Measurements from ENCODE around the gene ERGIC1.
"Not testable (repeated sequence)": the region's sequence is repeated elsewhere in the genome, so short reads cannot be mapped to it uniquely, and the experiment has no call there.

ERGIC1 gene, protein sequence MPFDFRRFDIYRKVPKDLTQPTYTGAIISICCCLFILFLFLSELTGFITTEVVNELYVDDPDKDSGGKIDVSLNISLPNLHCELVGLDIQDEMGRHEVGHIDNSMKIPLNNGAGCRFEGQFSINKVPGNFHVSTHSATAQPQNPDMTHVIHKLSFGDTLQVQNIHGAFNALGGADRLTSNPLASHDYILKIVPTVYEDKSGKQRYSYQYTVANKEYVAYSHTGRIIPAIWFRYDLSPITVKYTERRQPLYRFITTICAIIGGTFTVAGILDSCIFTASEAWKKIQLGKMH

DNA sequence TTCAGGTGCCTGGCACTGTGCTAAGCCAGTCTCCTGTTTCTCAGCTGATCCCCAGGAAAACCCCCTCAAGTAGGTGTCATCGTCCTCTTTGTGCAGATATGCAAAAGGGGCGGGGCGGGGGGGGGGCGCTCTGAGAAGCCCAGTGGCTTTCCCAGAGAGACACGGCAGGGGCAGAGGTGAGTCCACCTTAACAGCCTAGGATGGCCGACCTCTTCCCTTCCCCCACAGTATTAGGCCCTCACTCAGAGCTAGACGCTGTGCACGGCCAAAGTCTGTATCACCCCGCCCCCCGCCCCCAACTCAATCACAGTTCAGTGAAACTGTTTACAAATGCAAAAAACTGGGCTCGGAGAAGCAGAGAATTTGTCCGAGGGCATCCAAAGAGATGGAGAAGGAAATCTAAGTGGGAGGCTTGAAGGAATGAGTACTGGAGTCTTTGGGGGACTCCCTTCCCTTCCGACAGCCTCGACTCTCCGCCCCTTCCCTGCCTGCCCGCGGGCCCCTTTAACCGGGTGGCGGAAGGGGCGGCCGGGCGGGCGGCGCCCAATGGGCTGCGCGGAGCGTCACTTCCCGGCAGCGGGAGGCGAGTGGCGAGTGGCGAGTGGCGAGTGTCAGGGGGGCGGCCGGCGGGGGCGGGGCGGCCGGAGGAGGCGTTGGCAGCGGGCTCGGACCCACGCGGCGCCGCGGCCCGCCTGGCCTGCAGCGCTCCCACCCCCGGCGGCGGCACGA is at the start of gene ERGIC1:
Gene ERGIC1, plus strand, starts transcription at position 566 of the 729 bp plus-strand sequence. Its CDS starts 163 bp downstream, at position 729.
- no peaks in the 10 kb centered on the region for H3K36me3 ChIP-seq (ENCODE audit: control insufficient read depth in 5 of 5, insufficient read depth in 5 of 5, low read length in 5 of 5)
- H3K27ac ChIP-seq (ENCODE audit: low read depth, low read length) = peak within 1 kb of the TSS; percentile 85
- H3K9me3 ChIP-seq (ENCODE audit: control insufficient read depth in 5 of 5, low read length in 5 of 5) = no peaks in the 10 kb centered on the region
- H3K27me3 ChIP-seq (ENCODE audit: control insufficient read depth in 5 of 5, insufficient read depth in 4 of 5, low read length in 5 of 5) = no peaks in the 10 kb centered on the region
- peak within 1 kb of the TSS; percentile 68 to 86 (median 72) for H3K9ac ChIP-seq (ENCODE audit: low read length in 5 of 5)
- H3K4me1 ChIP-seq (ENCODE audit: control insufficient read depth in 5 of 5, insufficient read depth in 5 of 5, low read length in 5 of 5) = peaks cover 3 to 54% (median 41%) of the 10 kb centered on the region in 5 donors
- peak within 1 kb of the TSS; percentile 76 to 87 (median 81) for H3K4me3 ChIP-seq (ENCODE audit: low read depth in 1 of 5, low read length in 5 of 5)

DNA sequence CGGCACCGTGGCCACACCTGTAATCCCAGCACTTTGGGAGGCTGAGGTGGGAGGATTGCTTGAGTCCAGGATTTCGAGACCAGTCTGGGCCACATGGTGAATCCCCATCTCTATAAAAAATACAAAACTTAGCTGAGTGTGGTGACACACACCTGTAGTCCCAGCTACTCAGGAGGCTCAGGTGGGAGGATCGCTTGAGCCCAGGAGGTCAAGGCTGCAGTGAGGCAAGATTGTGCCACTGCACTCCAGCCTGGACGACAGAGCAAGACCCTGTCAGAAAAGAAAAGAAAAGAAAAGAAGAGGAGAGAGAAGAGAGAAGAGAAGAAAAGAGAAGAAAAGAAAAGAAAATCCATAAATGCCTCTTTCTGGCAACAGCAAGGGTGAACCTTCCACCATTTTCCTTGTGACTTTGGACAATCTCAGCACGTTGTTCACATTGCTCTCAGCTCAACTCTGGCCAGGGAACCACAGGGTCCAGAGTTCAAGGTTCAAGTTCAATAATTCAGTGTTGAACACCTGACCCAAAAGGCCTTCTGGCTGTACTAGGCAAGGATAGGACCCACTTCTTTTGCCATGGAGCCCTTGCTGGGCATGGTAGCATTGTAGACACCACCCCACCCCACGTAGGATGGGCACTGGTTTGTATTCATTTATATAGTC is 48.5 kb upstream of the ERGIC1 start:
- H3K27me3 ChIP-seq (ENCODE audit: control insufficient read depth in 5 of 5, insufficient read depth in 4 of 5, low read length in 5 of 5) = no peaks in the 10 kb centered on the region
- H3K9ac ChIP-seq (ENCODE audit: low read length in 5 of 5) = no peak overlapping the region
- no peaks in the 10 kb centered on the region for H3K36me3 ChIP-seq (ENCODE audit: control insufficient read depth in 5 of 5, insufficient read depth in 5 of 5, low read length in 5 of 5)
- no peak overlapping the region for H3K4me3 ChIP-seq (ENCODE audit: low read depth in 1 of 5, low read length in 5 of 5)
- no peak overlapping the region for H3K27ac ChIP-seq (ENCODE audit: low read depth, low read length)
- peaks cover 12 to 28% (median 26%) of the 10 kb centered on the region in 5 donors for H3K4me1 ChIP-seq (ENCODE audit: control insufficient read depth in 5 of 5, insufficient read depth in 5 of 5, low read length in 5 of 5)
- no peaks in the 10 kb centered on the region for H3K9me3 ChIP-seq (ENCODE audit: control insufficient read depth in 5 of 5, low read length in 5 of 5)

DNA sequence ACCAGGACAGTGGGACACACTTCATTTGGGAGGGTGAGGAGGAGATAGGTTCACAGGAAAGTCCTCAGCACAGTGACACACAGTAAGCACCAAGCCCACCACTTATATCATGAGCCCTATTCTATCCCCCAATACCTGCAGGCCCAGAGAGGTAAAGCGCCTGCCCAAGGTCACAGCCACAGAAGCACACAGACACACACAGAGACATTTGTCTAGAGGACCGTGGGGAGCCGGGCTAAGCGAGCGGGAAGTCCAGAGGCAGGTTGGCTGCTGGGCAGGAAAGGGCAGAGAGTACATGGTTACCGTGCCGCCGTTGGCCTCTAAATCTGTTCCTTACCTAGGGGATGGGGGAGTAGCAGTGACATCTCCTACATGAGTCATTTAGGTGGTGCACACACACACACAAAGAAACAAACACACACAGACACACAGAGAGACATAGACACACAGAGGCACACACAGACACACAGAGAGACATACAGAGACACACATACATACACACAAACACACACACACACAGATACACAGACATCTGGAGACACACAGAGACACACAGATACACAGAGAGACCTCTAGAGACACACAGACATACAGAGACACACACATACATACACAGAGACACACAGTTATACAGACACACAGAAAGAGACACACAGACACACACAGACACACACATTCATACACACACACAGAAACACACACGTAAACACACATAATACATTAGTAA is 47.2 kb upstream of the ERGIC1 start:
- H3K9me3 ChIP-seq (ENCODE audit: control insufficient read depth in 5 of 5, low read length in 5 of 5) = no peaks in the 10 kb centered on the region
- no peak overlapping the region for H3K4me3 ChIP-seq (ENCODE audit: low read depth in 1 of 5, low read length in 5 of 5)
- no peak overlapping the region for H3K27ac ChIP-seq (ENCODE audit: low read depth, low read length)
- H3K27me3 ChIP-seq (ENCODE audit: control insufficient read depth in 5 of 5, insufficient read depth in 4 of 5, low read length in 5 of 5) = no peaks in the 10 kb centered on the region
- H3K4me1 ChIP-seq (ENCODE audit: control insufficient read depth in 5 of 5, insufficient read depth in 5 of 5, low read length in 5 of 5) = peaks cover 12 to 41% (median 38%) of the 10 kb centered on the region in 5 donors
- no peak overlapping the region for H3K9ac ChIP-seq (ENCODE audit: low read length in 5 of 5)
- H3K36me3 ChIP-seq (ENCODE audit: control insufficient read depth in 5 of 5, insufficient read depth in 5 of 5, low read length in 5 of 5) = no peaks in the 10 kb centered on the region

DNA sequence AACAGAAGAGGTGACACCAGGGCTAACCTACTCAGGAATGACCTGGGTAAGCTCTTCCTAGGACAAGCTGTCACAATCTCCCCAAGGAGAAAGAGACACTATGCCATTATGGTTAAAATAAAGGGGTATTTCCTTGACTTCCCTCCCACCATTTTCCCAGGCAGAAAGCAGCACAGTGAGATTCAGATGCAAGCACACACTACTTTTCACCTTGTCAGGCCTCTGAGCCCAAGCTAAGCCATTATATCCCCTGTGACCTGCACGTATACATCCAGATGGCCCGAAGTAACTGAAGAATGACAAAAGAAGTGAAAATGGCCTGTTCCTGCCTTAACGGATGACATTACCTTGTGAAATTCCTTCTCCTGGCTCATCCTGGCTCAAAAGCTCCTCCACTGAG is 46.5 kb upstream of the ERGIC1 start:
- Histone ChIP-seq H3K4me1 (ENCODE audit: control insufficient read depth in 5 of 5, insufficient read depth in 5 of 5, low read length in 5 of 5) (peaks cover 12 to 48% (median 40%) of the 10 kb centered on the region in 5 donors), H3K27ac (ENCODE audit: low read depth, low read length) (peak overlapping the region; percentile 99)
- not testable (repeated sequence) for H3K4me3 ChIP-seq (ENCODE audit: low read depth in 1 of 5, low read length in 5 of 5); H3K36me3 ChIP-seq (ENCODE audit: control insufficient read depth in 5 of 5, insufficient read depth in 5 of 5, low read length in 5 of 5); H3K9ac ChIP-seq (ENCODE audit: low read length in 5 of 5); H3K9me3 ChIP-seq (ENCODE audit: control insufficient read depth in 5 of 5, low read length in 5 of 5); H3K27me3 ChIP-seq (ENCODE audit: control insufficient read depth in 5 of 5, insufficient read depth in 4 of 5, low read length in 5 of 5)

DNA sequence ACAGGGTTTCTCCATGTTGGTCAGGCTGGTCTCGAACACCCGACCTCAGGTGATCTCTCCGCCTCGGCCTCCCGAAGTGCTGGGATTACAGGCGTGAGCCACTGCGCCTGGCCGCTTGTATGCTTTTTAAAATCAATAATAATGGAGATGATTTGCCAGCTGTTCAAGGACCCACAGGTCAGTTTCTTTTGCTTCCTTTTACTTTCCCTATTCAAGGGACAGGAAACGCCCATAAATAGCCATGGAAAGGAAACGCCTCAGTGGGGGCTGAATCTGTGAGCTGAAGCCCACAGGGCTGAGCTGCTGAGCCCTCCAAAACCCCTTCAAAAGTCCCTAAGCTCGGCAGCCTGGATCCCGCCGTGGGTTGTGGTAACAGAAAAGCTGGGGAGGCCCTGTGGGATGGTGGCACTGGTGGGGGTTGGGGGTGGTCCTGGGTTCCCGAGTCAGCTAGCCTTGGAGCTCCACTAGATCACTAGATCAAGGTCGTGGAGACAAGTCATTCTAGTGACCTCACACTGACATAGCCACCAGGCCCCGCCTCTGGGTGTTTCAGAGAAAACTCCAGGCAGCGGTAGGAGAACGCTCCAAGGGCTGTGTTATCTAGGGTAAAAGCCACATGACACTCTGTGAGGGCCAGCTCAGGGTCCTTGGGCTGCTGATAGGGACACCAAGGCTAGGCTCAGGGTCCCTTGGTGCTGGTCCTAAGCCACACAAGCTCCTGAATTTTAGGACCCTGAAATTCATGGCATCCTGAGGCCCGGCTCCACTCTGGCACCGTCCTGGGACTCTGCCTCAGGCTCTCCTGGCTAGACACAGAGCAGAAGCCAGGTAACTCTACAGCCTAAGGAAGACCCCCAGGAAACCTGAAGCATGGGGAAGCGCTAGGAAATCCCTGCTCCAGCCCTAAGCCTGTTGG is 45.0 kb upstream of the ERGIC1 start:
- Histone ChIP-seq H3K9ac (ENCODE audit: low read length in 5 of 5) (peak overlapping the region; percentile 54 to 94 (median 72)), H3K36me3 (ENCODE audit: control insufficient read depth in 5 of 5, insufficient read depth in 5 of 5, low read length in 5 of 5) (no peaks in the 10 kb centered on the region), H3K4me3 (ENCODE audit: low read depth in 1 of 5, low read length in 5 of 5) (peak overlapping the region in 4 of 5 donors; percentile 6 to 48 (median 32)), H3K4me1 (ENCODE audit: control insufficient read depth in 5 of 5, insufficient read depth in 5 of 5, low read length in 5 of 5) (peaks cover 17 to 63% (median 54%) of the 10 kb centered on the region in 5 donors), H3K9me3 (ENCODE audit: control insufficient read depth in 5 of 5, low read length in 5 of 5) (peaks cover 0 to 2% (median 0%) of the 10 kb centered on the region in 5 donors), H3K27ac (ENCODE audit: low read depth, low read length) (peak overlapping the region; percentile 99), H3K27me3 (ENCODE audit: control insufficient read depth in 5 of 5, insufficient read depth in 4 of 5, low read length in 5 of 5) (no peaks in the 10 kb centered on the region)

DNA sequence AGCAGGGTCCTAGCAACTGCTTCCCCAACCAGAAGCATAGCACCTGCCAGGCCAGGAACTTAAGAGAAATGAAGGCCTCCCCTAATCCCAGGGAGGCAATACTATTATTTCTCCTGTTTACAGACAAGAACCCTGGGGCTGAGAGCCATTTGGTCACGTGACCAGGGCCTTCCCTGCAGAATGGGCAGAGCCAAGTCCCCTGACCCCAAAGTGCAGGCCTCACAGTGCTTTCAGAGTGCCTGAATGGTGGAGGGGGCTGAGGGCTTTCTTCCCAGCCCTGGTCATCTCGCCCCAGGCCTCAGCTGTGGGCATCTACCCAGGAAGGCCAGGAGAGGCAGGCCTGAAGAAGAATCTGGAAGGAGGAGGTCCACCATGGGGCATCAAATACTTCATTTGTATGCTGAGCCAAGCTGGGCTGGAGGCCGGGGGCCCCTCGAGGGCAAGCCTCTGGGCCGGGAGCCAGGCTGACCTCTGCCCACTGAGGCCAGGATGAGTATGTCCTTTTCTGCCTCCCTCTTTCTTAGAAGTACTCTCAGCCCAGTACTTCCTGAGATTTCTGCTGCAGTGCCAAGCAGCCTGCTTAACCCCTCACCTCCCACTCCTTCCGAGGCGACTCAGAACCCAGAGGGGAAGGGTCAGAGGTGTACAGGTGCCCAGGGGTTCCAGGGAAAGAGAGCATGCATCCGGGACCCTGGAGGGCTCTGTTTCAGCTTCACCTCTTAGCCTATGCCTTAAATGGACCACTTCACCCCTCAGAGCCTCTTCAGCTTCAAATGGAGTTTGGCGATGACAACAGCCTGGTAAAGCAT is 44.2 kb upstream of the ERGIC1 start:
- peak overlapping the region; percentile 54 to 94 (median 72) for H3K9ac ChIP-seq (ENCODE audit: low read length in 5 of 5)
- no peaks in the 10 kb centered on the region for H3K36me3 ChIP-seq (ENCODE audit: control insufficient read depth in 5 of 5, insufficient read depth in 5 of 5, low read length in 5 of 5)
- peak overlapping the region in 1 of 5 donors; percentile 29 for H3K4me3 ChIP-seq (ENCODE audit: low read depth in 1 of 5, low read length in 5 of 5)
- H3K9me3 ChIP-seq (ENCODE audit: control insufficient read depth in 5 of 5, low read length in 5 of 5) = peaks cover 0 to 6% (median 0%) of the 10 kb centered on the region in 5 donors
- H3K27ac ChIP-seq (ENCODE audit: low read depth, low read length) = peak overlapping the region; percentile 99
- peaks cover 21 to 71% (median 62%) of the 10 kb centered on the region in 5 donors for H3K4me1 ChIP-seq (ENCODE audit: control insufficient read depth in 5 of 5, insufficient read depth in 5 of 5, low read length in 5 of 5)
- H3K27me3 ChIP-seq (ENCODE audit: control insufficient read depth in 5 of 5, insufficient read depth in 4 of 5, low read length in 5 of 5) = no peaks in the 10 kb centered on the region

DNA sequence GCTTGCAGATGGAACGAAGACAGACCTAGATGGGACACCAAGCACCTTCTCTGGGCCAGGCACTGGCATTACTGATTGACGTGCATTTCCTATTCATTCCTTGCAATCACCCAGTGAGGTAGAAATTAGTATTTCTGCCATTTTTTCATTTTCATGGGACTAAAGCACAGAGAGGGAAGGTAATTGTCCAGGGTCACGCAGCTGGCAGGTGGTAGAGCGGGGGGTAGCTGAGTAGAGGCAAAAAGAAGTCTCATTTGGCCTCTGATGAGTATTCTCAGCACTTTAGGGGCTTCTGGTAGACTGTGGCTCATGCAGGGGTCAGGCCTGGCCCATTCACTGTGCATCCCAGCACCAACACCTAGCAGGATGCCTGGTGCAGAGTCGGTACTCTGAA is 43.6 kb upstream of the ERGIC1 start:
- Histone ChIP-seq H3K27ac (ENCODE audit: low read depth, low read length) (peak overlapping the region; percentile 99), H3K9me3 (ENCODE audit: control insufficient read depth in 5 of 5, low read length in 5 of 5) (peaks cover 0 to 6% (median 0%) of the 10 kb centered on the region in 5 donors), H3K9ac (ENCODE audit: low read length in 5 of 5) (peak overlapping the region in 1 of 5 donors; percentile 44), H3K36me3 (ENCODE audit: control insufficient read depth in 5 of 5, insufficient read depth in 5 of 5, low read length in 5 of 5) (no peaks in the 10 kb centered on the region), H3K4me1 (ENCODE audit: control insufficient read depth in 5 of 5, insufficient read depth in 5 of 5, low read length in 5 of 5) (peaks cover 25 to 77% (median 66%) of the 10 kb centered on the region in 5 donors), H3K27me3 (ENCODE audit: control insufficient read depth in 5 of 5, insufficient read depth in 4 of 5, low read length in 5 of 5) (no peaks in the 10 kb centered on the region), H3K4me3 (ENCODE audit: low read depth in 1 of 5, low read length in 5 of 5) (no peak overlapping the region)

DNA sequence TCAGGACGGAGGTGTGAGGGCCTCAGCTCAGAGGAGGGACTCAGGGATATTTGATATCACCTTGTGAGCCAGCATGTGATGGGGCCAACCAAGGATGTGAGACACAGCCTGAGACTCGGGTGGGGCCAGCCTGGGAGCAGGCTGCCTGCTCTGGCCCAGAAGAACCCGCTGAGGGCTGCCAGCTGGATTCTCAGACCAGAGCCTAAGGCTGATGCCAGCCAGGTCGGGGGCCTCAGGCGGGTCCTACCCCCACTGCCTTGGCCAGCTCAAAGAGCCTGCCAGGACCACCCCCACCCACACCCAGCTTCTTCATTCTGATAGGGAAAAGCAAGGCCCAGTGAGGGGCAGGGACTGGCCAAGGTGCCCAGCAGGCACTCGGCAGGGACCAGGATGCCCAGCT is 42.8 kb upstream of the ERGIC1 start:
- Histone ChIP-seq H3K9ac (ENCODE audit: low read length in 5 of 5) (peak overlapping the region in 3 of 5 donors; percentile 1 to 55 (median 28)), H3K27me3 (ENCODE audit: control insufficient read depth in 5 of 5, insufficient read depth in 4 of 5, low read length in 5 of 5) (no peaks in the 10 kb centered on the region), H3K4me1 (ENCODE audit: control insufficient read depth in 5 of 5, insufficient read depth in 5 of 5, low read length in 5 of 5) (peaks cover 28 to 84% (median 69%) of the 10 kb centered on the region in 5 donors), H3K27ac (ENCODE audit: low read depth, low read length) (peak overlapping the region; percentile 99), H3K36me3 (ENCODE audit: control insufficient read depth in 5 of 5, insufficient read depth in 5 of 5, low read length in 5 of 5) (no peaks in the 10 kb centered on the region), H3K9me3 (ENCODE audit: control insufficient read depth in 5 of 5, low read length in 5 of 5) (peaks cover 0 to 6% (median 0%) of the 10 kb centered on the region in 5 donors), H3K4me3 (ENCODE audit: low read depth in 1 of 5, low read length in 5 of 5) (no peak overlapping the region)

Data from subcutaneous abdominal adipose tissue (tissue), 5 donors.